OCI-LY1 (cell line): Measurements from ENCODE around the gene EDEM3.

Experiments
- H2AFZ ChIP-seq: fragments of 200-600 bp; sonication (generic), shearing (Covaris generic); 2 replicates; pipeline ENCODE4 v1.6.0; 2014; ENCODE audit warnings: antibody characterized with exemption, mild to moderate bottlenecking, low read length
- H3F3A ChIP-seq: fragments of 200-600 bp; sonication (generic), shearing (Covaris generic); 2 replicates; pipeline ENCODE4 v1.6.0; 2014; ENCODE audit warnings: mild to moderate bottlenecking, antibody characterized with exemption, low read length, moderate library complexity; ENCODE audit not compliant: insufficient read depth
- H3K27ac ChIP-seq: fragments of 200-600 bp; sonication (generic); 2 replicates; pipeline ENCODE4 v1.5.1; 2014; ENCODE audit warnings: low read length, mixed run types, mild to moderate bottlenecking, low read depth; ENCODE audit not compliant: poor library complexity, severe bottlenecking
- H3K27me3 ChIP-seq: fragments of 200-600 bp; sonication (generic); 2 replicates; pipeline ENCODE4 v1.6.0; 2014; ENCODE audit warnings: antibody characterized with exemption, mild to moderate bottlenecking, low read length, moderate library complexity; ENCODE audit not compliant: insufficient read depth
- H3K36me3 ChIP-seq: fragments of 200-600 bp; sonication (generic); 2 replicates; pipeline ENCODE4 v1.6.1; 2014; ENCODE audit warnings: mild to moderate bottlenecking, antibody characterized with exemption, low read length, moderate library complexity, mixed read lengths; ENCODE audit not compliant: insufficient read depth
- H3K4me1 ChIP-seq: fragments of 200-600 bp; sonication (generic); 2 replicates; pipeline ENCODE4 v1.5.1; 2014; ENCODE audit warnings: mild to moderate bottlenecking, low read length, moderate library complexity; ENCODE audit not compliant: insufficient read depth, severe bottlenecking
- H3K4me2 ChIP-seq: fragments of 200-600 bp; sonication (generic), shearing (Covaris generic); 2 replicates; pipeline ENCODE4 v1.6.1; 2014; ENCODE audit warnings: low read length
- H3K4me3 ChIP-seq: fragments of 200-600 bp; sonication (generic); 2 replicates; pipeline ENCODE4 v1.5.1; 2014; ENCODE audit warnings: low read length, low read depth, mild to moderate bottlenecking, mixed read lengths; ENCODE audit not compliant: poor library complexity, severe bottlenecking
- H3K79me2 ChIP-seq: fragments of 200-600 bp; shearing (Covaris generic); 2 replicates; pipeline ENCODE4 v1.6.1; 2016; ENCODE audit warnings: mixed run types, low read length, mixed read lengths; ENCODE audit not compliant: insufficient read depth
- H3K9ac ChIP-seq: fragments of 200-600 bp; sonication (generic), shearing (Covaris generic); 2 replicates; pipeline ENCODE4 v1.6.1; 2014; ENCODE audit warnings: mild to moderate bottlenecking, low read length, mixed read lengths
- H3K9me2 ChIP-seq: fragments of 200-600 bp; sonication (generic), shearing (Covaris generic); 2 replicates; pipeline ENCODE4 v1.6.1; 2014; ENCODE audit warnings: low read depth, mild to moderate bottlenecking, low read length, mixed read lengths
- H3K9me3 ChIP-seq: fragments of 200-600 bp; shearing (Covaris generic); 2 replicates; pipeline ENCODE4 v1.6.1; 2014; ENCODE audit warnings: low read length, mixed read lengths
- H4K20me1 ChIP-seq: fragments of 200-600 bp; sonication (generic), shearing (Covaris generic); 2 replicates; pipeline ENCODE4 v1.6.0; 2016; ENCODE audit warnings: mild to moderate bottlenecking, low read length; ENCODE audit not compliant: insufficient read depth
- CTCF ChIP-seq: fragments of 200-600 bp; sonication (generic), shearing (Covaris generic); IDR thresholded peaks from 2 replicates; pipeline ENCODE4 v1.5.1; 2017; ENCODE audit warnings: mild to moderate bottlenecking, antibody characterized with exemption, low read length, moderate library complexity, mixed read lengths
- EZH2 ChIP-seq: fragments of 200-600 bp; sonication (generic), shearing (Covaris generic); IDR thresholded peaks from 2 replicates; pipeline ENCODE4 v1.8.0; 2017; ENCODE audit warnings: borderline replicate concordance, mixed run types, mild to moderate bottlenecking, antibody characterized with exemption, low read length, moderate library complexity, mixed read lengths

The EDEM3 gene

GRCh38 chr1:184658055-184658454 is 96.6 kb downstream of the EDEM3 start:
- no peaks in the 10 kb centered on the region for H3K36me3 ChIP-seq
- no peak overlapping the region for H3K4me2 ChIP-seq
- H2AFZ ChIP-seq: no peak overlapping the region
- H3K9me2 ChIP-seq: no peaks in the 10 kb centered on the region
- H3F3A ChIP-seq: no peaks in the 10 kb centered on the region
- H3K79me2 ChIP-seq: no peaks in the 10 kb centered on the region
- TF ChIP-seq CTCF (no peak), EZH2 (no peak)
- no peak overlapping the region for H3K4me3 ChIP-seq
- no peaks in the 10 kb centered on the region for H3K27me3 ChIP-seq
- no peak overlapping the region for H3K27ac ChIP-seq
- no peak overlapping the region for H3K9ac ChIP-seq
- no peaks in the 10 kb centered on the region for H4K20me1 ChIP-seq
- no peaks in the 10 kb centered on the region for H3K9me3 ChIP-seq
- H3K4me1 ChIP-seq: no peaks in the 10 kb centered on the region

GRCh38 chr1:184656221-184656620 is 98.4 kb downstream of the EDEM3 start:
- Histone ChIP-seq H3K9me2 (no peaks in the 10 kb centered on the region), H3K9ac (no peak overlapping the region), H3K4me2 (no peak overlapping the region), H3F3A (no peaks in the 10 kb centered on the region), H4K20me1 (no peaks in the 10 kb centered on the region), H2AFZ (no peak overlapping the region), H3K79me2 (no peaks in the 10 kb centered on the region), H3K4me3 (no peak overlapping the region), H3K27me3 (no peaks in the 10 kb centered on the region; the same call in 1 of the 2 replicates), H3K27ac (no peak overlapping the region), H3K4me1 (no peaks in the 10 kb centered on the region), H3K36me3 (no peaks in the 10 kb centered on the region), H3K9me3 (no peaks in the 10 kb centered on the region)
- TF ChIP-seq CTCF (no peak), EZH2 (no peak)

- TF ChIP-seq EZH2 (no peak), CTCF (no peak)
- no peaks in the 10 kb centered on the region for H3K36me3 ChIP-seq
- H3K9me3 ChIP-seq: no peaks in the 10 kb centered on the region
- no peaks in the 10 kb centered on the region; the same call in 1 of the 2 replicates for H3K27me3 ChIP-seq
- H3K9ac ChIP-seq: no peak overlapping the region
- no peaks in the 10 kb centered on the region for H3K4me1 ChIP-seq
- no peaks in the 10 kb centered on the region for H4K20me1 ChIP-seq
- no peak overlapping the region for H3K4me2 ChIP-seq
- H2AFZ ChIP-seq: no peak overlapping the region
- H3K4me3 ChIP-seq: no peak overlapping the region
- H3K79me2 ChIP-seq: no peaks in the 10 kb centered on the region
- H3F3A ChIP-seq: no peaks in the 10 kb centered on the region
- H3K27ac ChIP-seq: no peak overlapping the region
- no peaks in the 10 kb centered on the region for H3K9me2 ChIP-seq
Measured at GRCh38 chr1:184655185-184655584, 99.5 kb downstream of the EDEM3 start.
